ENCODE data around the gene MYORG. TPM values are rescaled to one million over a fixed set of nuclear protein-coding genes. Genes with fewer than 3 reads are reported as not detected.

Gene MYORG
- total RNA-seq, result 1 to 10 TPM; 2.2 to 4.6 TPM

DNA sequence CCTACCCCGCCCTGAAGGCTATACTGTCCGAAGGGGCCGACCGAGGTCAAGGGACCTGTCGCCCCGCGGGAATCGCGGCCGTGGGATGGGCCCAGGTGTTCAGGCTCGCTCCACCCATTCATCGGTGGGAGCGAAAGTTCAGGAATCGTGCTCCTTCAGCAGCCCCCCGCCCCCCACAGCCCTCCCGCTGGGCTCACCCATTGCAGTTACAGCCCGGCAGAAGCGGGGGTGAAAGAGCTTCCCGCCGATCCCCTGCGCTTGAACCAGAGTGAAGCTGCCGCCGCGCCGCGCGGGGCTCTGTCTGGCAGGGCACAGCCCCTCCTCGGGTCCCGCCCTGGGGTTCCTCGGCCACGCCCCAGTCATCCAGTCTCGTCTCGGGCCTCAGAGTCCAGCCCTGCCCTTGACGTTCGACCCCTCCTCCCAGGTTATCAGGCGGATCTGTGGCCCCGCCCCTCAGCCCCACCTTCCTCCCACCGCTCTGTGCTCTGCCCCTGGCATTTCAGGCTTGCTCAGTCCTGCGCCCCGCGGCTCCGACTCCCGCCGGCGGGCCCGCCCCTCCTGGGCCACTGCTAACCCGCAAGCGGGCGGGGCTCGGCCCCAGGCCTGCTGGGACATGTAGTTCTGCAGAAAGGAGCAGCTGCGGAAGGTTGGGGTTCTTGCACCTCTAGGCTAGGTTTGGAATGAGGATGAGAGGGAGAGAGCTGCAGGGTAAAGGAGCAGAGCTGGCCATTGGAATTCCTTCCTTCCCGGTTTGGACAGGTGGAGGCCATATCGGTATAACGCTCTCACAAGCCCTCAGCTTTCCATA lies at the start of gene MYORG:
Gene MYORG (minus strand): TSS at position 303 of the 808 bp plus-strand sequence. CDS start 3,955 bp downstream, outside the sequence.
- Mint-ChIP-seq H3K36me3 (peaks cover 0 to 2% of the 10 kb centered on the region in 2 donors), H3K27ac (peak within 1 kb of the TSS; percentile 67 to 89), H3K9me3 (no peaks in the 10 kb centered on the region)
- DNase-seq (ENCODE audit: low spot score in 2 of 2), result peak; percentile 96 to 97
- ATAC-seq, result peak; percentile 85 to 86

DNA sequence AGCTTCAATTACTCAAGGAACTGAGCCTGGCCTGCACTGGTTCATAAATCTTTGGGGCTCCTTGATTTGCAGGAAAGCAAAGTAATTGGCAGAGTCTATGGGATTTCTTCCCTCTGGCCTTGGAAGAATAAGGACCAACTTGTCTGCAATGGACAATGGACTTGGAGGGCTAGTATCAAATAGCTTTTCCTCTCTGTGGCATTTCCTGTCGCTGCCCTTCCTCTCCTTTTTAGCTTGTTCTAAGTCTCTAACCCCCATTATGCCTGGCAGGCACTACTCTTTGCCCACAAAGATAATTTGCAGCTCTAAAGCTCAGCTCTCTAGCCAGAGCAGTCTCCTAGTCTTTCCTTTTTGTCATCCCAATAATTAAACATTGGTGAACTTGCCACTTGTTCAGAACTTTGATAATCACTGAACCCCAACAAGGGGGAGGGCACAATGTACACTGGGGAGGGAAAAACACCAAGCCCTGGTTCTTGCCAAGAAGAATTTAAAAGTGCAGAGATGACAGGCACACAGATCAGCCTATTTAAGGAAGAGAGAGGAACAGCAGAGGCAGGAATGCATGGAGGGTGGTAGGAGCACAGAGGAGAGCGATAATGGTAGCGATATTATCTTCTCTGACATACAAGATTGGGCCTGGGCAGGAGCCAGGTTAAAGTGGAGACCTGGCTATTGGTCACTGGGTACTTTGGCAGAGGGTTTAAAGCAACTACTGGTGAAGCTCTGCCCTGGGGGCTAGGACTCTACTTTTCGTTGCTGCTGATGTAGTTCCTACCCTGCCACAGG lies 43.2 kb upstream of the MYORG start:
- ATAC-seq (no peak), DNase-seq (ENCODE audit: low spot score in 2 of 2) (no peak)
- no peak overlapping the region for H3K27ac Mint-ChIP-seq
- no peaks in the 10 kb centered on the region for H3K36me3 Mint-ChIP-seq
- no peaks in the 10 kb centered on the region for H3K9me3 Mint-ChIP-seq

DNA sequence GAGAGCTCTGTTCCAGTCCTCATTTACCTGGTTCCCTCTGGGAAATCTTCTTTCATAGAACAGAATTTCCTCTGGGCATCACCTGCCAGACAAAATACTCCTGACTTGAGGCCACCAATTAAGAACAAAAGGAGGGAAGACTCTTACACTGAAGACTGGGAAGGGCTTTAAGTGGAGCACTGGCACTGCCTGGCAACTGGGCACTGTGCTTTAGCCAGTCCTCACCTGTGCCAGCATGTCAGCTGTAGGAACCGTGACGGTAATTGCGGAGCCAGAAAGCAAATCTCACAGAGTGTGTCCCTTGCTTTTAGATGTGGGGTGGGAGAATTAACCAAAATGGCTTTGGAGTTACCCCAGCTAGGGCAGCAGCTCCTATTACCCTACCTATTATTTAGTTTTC lies 41.0 kb upstream of the MYORG start:
- DNase-seq (ENCODE audit: low spot score in 2 of 2) (no peak), ATAC-seq (no peak)
- H3K27ac Mint-ChIP-seq, result no peak overlapping the region
- H3K9me3 Mint-ChIP-seq, result no peaks in the 10 kb centered on the region
- H3K36me3 Mint-ChIP-seq, result no peaks in the 10 kb centered on the region

DNA sequence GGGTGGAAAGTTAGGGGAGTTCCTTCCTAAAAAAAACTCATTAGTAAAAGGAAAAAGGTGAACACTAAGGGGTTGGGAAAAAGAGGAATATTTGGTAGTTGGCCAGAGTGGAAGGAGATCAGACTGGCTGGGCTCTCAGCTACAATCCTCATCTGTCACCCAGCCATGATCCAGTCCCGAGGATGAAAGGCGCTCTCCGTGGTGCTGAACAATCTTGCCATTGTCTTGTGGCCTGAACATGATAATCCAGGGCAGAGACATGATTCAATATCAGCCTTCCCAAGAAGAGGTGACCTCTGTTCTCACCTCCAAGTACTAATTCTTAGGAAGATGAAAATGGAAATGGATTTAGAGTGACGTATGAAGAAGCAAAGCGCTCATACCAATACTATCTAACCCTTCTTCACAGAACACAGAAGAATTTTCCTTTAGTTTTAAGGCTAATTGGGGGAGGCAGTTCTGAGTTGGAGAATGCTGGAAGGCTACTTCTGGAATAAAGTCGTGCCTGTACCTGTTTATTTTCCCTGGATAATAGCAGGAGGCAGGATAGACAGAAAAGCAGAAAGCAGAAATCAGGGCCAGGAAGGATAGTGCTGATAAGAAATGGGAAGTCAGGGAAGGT lies 36.6 kb upstream of the MYORG start:
- Mint-ChIP-seq H3K36me3 (no peaks in the 10 kb centered on the region), H3K9me3 (no peaks in the 10 kb centered on the region), H3K27ac (no peak overlapping the region)
- peak in 1 of 2 donors; percentile 58 for DNase-seq (ENCODE audit: low spot score in 2 of 2)
- ATAC-seq, result no peak

DNA sequence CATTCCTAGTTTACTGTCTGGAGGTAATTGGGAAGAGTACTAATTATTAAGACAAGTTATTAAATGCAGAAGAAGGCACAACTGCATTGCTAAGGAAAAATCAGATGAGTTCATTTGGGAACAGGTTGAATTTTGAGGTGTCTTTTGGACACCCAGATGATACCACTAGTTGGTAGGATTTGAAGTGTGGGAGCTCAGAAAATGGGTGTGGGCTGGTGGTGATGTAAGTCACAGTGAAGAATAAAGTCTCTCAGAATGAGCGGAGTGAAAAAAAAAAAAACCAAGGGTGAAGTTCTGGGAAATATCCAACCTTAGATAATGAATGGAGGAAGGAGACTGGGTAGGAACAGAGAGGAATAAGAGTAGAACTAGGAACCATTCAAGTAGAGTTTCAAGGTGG lies 35.6 kb upstream of the MYORG start:
- no peaks in the 10 kb centered on the region for H3K9me3 Mint-ChIP-seq
- no peak for ATAC-seq
- DNase-seq (ENCODE audit: low spot score in 2 of 2), result no peak
- H3K36me3 Mint-ChIP-seq, result no peaks in the 10 kb centered on the region
- no peak overlapping the region for H3K27ac Mint-ChIP-seq

DNA sequence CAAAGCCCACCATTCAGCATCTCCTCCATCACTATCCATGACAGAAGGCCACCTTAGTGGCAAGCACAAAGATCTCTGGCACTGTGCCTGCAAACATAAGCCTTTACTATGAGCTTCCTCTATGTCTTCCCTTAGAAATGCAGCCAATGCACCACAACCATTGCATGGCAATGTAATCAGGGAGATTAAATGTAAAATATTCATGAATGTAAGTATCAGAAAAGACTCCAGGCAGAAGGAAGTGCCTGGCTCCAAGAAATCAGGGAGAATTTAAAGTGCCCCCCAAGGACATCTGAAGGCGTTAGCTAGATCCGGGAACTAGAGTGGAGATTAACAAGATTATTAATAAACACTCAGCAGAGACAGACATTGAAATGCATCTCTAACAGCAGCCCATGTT lies 32.5 kb upstream of the MYORG start:
- no peak overlapping the region for H3K27ac Mint-ChIP-seq
- no peaks in the 10 kb centered on the region for H3K9me3 Mint-ChIP-seq
- no peak for ATAC-seq
- DNase-seq (ENCODE audit: low spot score in 2 of 2), result no peak
- H3K36me3 Mint-ChIP-seq, result no peaks in the 10 kb centered on the region

DNA sequence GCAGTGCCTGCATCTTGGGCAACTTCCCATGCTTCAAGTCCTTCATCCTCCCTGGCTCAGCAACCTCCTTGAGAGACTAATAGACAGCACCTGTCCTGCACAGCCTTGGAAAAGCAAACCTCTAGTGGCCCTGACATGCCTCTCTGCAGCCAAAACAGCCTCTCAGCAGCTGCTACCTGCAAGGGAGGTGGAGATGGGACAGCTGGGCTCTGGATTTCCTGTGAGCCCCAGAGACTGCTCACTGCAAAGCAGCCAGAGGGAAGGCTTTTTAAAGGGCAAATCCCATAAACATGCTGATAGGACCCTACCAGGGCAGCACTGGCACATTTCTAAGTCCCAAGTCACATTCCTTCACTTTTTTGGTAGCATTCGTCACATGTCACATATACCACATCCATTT lies 31.5 kb upstream of the MYORG start:
- ATAC-seq (no peak), DNase-seq (ENCODE audit: low spot score in 2 of 2) (no peak)
- no peaks in the 10 kb centered on the region for H3K36me3 Mint-ChIP-seq
- no peaks in the 10 kb centered on the region for H3K9me3 Mint-ChIP-seq
- H3K27ac Mint-ChIP-seq, result no peak overlapping the region

DNA sequence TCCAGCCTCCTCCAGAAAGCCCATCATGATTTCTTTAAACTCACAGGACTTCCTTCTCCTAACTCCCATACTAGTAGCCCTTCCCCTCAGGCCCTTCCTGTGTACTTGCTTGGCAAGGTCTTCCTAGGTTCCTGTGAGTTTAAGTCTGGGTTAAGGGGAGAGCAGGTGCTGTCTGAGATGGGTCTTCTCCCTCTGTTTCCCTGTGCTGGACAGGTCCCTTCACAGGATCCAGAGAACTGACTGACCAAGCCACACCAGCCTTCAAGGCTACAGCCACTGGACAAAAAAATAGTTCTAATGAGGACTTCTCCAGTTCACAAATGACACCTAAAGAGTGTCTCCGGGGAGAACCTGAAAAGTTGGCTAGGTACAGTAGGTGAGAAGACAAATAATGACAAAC lies 29.5 kb upstream of the MYORG start:
- Mint-ChIP-seq H3K9me3 (no peaks in the 10 kb centered on the region), H3K27ac (no peak overlapping the region), H3K36me3 (no peaks in the 10 kb centered on the region)
- DNase-seq (ENCODE audit: low spot score in 2 of 2) (no peak), ATAC-seq (no peak)

DNA sequence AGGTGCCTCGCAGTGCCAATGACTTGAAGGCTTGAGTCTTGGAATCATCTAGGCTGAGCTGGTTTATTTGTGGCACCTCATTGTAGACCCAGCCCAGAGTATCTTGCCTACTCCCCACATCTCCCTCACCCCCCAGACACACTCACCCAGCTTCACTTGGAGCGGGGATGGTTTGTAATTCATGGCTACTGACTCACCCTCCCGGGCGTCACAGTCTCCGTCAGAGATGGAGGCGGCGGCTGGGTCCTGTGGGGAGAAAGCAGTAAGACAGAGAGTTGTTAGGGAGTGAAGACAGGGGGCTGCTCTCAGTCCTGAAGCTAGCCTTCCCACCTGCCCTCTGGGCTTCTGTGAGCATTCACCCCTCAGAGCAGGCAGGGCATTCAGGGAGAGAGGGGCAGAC lies 29.0 kb upstream of the MYORG start:
- H3K36me3 Mint-ChIP-seq, result no peaks in the 10 kb centered on the region
- ATAC-seq, result no peak

DNA sequence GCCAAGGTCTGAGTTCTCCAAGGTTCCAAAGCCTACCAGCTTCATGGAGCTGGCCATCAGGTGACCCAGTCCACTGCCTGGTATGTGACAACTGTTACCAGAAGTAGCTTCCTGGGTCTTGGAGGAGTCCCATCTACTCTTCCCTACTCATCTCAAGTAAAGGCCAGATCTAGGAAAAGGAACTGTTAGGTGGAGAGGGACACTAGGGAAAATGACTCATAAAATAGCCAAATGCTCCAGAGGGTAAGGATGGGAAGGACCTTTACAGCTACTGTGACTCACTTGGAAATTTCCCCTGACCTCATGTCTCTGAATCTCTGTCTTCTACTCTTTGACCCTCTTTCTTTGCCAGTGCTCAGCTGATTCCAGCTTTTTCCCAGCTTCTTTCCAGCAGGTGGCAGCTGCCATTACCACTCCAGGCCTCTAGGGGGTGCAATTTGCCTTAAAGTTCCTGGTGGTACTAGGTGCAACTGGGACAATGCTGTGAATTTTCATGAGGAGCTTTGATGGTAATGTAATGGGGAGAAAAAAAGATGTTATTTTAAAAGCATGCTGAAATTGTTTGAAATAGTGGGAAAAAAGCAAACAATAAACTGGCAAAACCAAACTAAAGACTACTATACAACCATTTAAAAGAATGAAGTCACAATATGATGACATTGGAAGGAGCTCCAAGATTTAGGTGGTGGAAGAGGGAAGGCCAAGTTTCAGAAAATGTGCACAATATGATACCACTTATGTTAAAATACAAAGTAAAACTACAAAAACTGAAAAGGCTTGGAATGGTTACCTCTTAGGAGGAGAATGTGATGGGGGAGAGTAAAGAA lies 27.1 kb upstream of the MYORG start:
- peak in 1 of 2 donors; percentile 66 for DNase-seq (ENCODE audit: low spot score in 2 of 2)
- Mint-ChIP-seq H3K27ac (no peak overlapping the region), H3K36me3 (no peaks in the 10 kb centered on the region), H3K9me3 (no peaks in the 10 kb centered on the region)
- peak in 1 of 2 donors; percentile 33 for ATAC-seq

More for the DNA sequence above, 29.0 kb upstream of the MYORG start:
- Mint-ChIP-seq H3K9me3 (no peaks in the 10 kb centered on the region), H3K27ac (no peak overlapping the region)
- DNase-seq (ENCODE audit: low spot score in 2 of 2), result no peak

DNA sequence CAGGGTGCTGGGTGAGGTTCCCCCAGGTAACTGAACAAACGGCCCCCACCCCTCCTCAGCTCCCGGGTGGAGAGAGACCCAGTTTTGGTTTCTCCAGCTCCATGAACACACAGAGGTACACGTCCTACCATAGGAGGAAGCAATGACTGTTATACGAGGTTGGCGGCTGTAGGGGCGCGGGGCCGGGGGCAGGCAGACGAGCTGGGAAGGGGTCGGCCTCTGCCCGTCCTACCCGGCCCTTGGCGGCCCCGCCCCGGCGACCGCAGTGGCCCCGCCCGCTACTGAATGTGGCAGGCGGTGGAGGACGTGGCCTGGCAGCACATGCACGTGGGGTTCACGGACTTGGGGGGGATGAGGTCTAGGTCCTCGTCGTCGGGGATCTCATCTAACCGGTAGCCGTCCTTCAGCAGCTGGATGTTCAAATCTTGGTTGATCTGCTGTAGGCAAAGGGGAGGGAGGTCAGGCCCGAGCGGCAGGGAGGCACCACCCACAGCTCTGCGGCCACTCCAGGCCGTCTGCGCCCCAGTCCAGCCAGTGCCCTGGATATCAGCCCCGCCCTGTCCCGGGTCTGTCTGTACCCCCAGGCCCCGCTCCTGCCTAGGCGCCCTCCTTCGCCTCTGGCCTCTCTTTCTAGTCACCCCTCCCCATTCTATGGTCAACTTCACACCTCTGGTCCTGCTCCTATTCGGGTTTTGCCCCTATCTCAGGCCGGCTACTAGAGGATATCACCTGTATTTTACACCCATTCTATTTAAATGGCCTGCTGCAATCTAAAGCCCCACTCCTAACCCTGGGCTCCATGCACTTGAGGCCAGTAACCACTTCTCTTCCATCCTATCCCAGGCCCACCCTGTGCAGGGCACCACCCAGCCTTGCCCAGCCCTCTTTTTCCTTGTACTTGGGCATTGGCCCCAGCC lies 24.2 kb upstream of the MYORG start:
- Mint-ChIP-seq H3K36me3 (no peaks in the 10 kb centered on the region), H3K9me3 (no peaks in the 10 kb centered on the region), H3K27ac (no peak overlapping the region)
- ATAC-seq (no peak), DNase-seq (ENCODE audit: low spot score in 2 of 2) (no peak)

DNA sequence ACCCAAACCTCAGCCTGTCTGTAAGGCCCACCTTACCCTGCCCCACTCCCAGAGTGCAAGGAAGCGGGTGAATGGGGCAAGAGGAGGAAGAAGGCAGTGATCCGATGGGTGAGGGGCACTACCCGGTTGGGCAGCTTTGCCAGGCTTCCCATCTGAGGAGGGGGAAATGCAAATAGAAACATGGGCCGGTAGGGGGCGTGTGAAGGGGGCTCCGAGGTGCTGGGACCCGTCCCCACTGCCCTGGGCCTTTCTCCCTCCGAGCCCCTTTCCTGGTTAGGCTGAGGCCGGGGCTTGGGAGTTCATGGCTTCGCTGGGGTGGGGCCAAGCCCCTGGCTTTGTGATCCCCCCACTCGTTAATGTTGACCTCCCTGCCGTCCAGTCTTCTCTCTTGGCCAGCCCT lies 23.6 kb upstream of the MYORG start:
- Mint-ChIP-seq H3K9me3 (no peaks in the 10 kb centered on the region), H3K27ac (no peak overlapping the region), H3K36me3 (no peaks in the 10 kb centered on the region)
- ATAC-seq, result no peak
- no peak for DNase-seq (ENCODE audit: low spot score in 2 of 2)

DNA sequence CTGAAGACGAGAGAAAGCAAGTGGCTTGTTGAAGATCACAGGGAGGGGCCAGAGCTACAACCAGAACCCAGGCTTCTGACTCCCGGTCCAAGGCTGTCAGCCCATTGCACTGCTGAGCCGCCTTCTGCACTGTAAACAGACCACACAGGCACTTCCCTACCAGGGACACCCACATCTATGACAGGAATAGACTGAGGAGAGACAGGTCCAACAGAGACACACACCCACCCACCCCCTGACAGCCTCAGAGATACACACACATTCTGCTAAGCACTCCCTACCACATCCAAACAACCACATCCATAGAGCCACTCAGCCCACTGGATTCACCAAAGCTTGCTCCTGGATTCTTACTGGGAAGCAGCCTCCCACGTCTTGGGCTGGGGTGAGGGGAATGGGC lies 23.0 kb upstream of the MYORG start:
- DNase-seq (ENCODE audit: low spot score in 2 of 2) (no peak), ATAC-seq (no peak)
- no peaks in the 10 kb centered on the region for H3K36me3 Mint-ChIP-seq
- H3K9me3 Mint-ChIP-seq, result no peaks in the 10 kb centered on the region
- no peak overlapping the region for H3K27ac Mint-ChIP-seq

DNA sequence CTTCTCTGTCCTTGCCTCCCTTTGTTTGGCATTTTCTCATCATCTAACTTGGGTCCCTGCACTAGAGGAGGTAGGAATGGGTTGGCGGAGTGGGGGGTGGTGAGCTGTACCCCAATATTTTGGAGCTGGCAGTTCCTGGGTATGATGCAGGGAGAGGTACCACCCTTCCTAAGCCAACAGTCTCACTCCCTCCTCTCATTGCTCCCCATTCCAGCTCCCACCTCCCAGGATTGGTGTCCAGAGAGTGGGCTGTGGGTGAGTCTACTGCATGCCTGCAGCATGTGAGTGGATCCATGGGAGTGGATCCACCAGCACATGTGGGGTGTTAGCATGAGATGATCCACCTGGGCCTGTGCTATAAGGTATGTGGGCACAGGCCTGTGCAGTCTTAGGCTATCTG lies 22.2 kb upstream of the MYORG start:
- DNase-seq (ENCODE audit: low spot score in 2 of 2) (no peak), ATAC-seq (no peak)
- no peak overlapping the region for H3K27ac Mint-ChIP-seq
- H3K9me3 Mint-ChIP-seq, result no peaks in the 10 kb centered on the region
- H3K36me3 Mint-ChIP-seq, result no peaks in the 10 kb centered on the region

DNA sequence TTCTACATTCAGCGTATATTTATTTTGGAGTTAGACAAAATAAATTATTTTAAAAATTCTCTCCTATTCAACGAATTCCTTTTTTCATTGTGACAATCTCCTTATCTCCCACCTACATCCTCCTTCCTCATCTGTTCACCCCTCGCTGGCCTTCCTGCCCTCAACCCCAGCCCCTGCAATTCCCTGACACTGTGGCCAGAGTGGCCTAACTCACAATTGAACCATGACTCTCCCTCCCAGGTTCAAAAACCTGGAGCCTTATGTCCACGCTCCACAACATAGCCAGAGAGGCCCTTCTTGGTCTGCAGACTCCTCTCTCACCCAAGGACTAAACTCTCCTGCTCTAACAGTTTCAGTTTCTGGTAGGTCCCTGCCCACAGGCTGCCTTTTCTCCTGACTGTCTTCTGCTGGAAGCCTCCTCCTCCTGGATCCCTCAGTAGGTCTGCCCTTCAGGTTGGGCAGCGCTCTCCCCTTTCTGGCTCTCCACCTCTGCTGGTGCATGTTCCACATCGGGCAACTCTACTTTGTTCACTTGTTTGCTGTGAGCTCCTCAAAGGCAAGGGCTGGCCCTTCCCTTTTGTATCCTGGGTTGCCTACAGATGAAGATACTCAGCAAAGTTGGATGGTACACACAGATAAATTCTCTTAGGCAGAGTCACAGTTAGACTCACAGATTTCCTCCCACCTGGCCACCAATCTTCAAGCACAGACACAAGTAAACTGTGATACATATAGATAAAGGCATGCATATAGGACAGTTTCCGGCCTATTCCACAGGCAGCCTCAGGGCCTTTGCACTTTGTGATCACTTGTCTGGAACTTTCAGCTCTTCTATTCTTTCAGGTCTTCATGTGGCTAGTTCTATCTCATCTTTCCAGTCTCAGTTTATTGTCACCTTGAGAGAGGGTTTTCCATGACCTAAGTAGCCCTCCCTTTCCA lies 19.8 kb upstream of the MYORG start:
- no peak overlapping the region for H3K27ac Mint-ChIP-seq
- H3K36me3 Mint-ChIP-seq, result no peaks in the 10 kb centered on the region
- DNase-seq (ENCODE audit: low spot score in 2 of 2) (no peak), ATAC-seq (no peak)
- no peaks in the 10 kb centered on the region for H3K9me3 Mint-ChIP-seq

Measured in activated naive CD4-positive, alpha-beta T cell treated with anti-CD3 and anti-CD28 coated beads, Interleukin-2, amount 50 U/mL, for 72 hours (primary cell).